ENCODE results near the gene VSNL1. TPM values are rescaled to one million over a fixed set of nuclear protein-coding genes. Genes with fewer than 3 reads are reported as not detected.

The VSNL1 gene
- polyA plus RNA-seq, 1 donor: 0.70 TPM

- H3K27ac ChIP-seq (ENCODE audit: low read length): no peak overlapping the region
Measured at GRCh38 chr2:17621781-17622180, 81.3 kb downstream of the VSNL1 start.

GRCh38 chr2:17625446-17625845, 85.0 kb downstream of the VSNL1 start:
- Histone ChIP-seq H3K9me3 (ENCODE audit: control insufficient read depth, low read depth, low read length) (peaks cover 5% of the 10 kb centered on the region), H3K27ac (ENCODE audit: low read length) (no peak overlapping the region), H3K4me1 (ENCODE audit: control insufficient read depth, insufficient read depth, low read length) (no peaks in the 10 kb centered on the region), H3K36me3 (ENCODE audit: control insufficient read depth, insufficient read depth, low read length) (no peaks in the 10 kb centered on the region), H3K27me3 (ENCODE audit: control insufficient read depth, insufficient read depth, low read length) (no peaks in the 10 kb centered on the region), H3K4me3 (ENCODE audit: low read length) (no peak overlapping the region)
- no CpG with 5 or more reads among the region's 3 CpGs for WGBS (ENCODE audit: insufficient coverage, low lambda C conversion rate)
- DNase-seq: no peak

More at GRCh38 chr2:17621781-17622180, 81.3 kb downstream of the VSNL1 start:
- no peak for DNase-seq
- no CpG with 5 or more reads among the region's 2 CpGs for WGBS (ENCODE audit: insufficient coverage, low lambda C conversion rate)
- Histone ChIP-seq H3K4me1 (ENCODE audit: control insufficient read depth, insufficient read depth, low read length) (no peaks in the 10 kb centered on the region), H3K36me3 (ENCODE audit: control insufficient read depth, insufficient read depth, low read length) (no peaks in the 10 kb centered on the region), H3K27me3 (ENCODE audit: control insufficient read depth, insufficient read depth, low read length) (no peaks in the 10 kb centered on the region), H3K4me3 (ENCODE audit: low read length) (no peak overlapping the region), H3K9me3 (ENCODE audit: control insufficient read depth, low read depth, low read length) (no peaks in the 10 kb centered on the region)

GRCh38 chr2:17626986-17627385, 86.5 kb downstream of the VSNL1 start:
- no peaks in the 10 kb centered on the region for H3K36me3 ChIP-seq (ENCODE audit: control insufficient read depth, insufficient read depth, low read length)
- no CpG with 5 or more reads among the region's 3 CpGs for WGBS (ENCODE audit: insufficient coverage, low lambda C conversion rate)

GRCh38 chr2:17627434-17627833, 86.9 kb downstream of the VSNL1 start:
- H3K4me1 ChIP-seq (ENCODE audit: control insufficient read depth, insufficient read depth, low read length): no peaks in the 10 kb centered on the region
- no peaks in the 10 kb centered on the region for H3K27me3 ChIP-seq (ENCODE audit: control insufficient read depth, insufficient read depth, low read length)
- H3K27ac ChIP-seq (ENCODE audit: low read length): no peak overlapping the region
- WGBS (ENCODE audit: insufficient coverage, low lambda C conversion rate): 60% methylated on average over 1 of the region's 2 CpGs
- peaks cover 5% of the 10 kb centered on the region for H3K9me3 ChIP-seq (ENCODE audit: control insufficient read depth, low read depth, low read length)
- no peak for DNase-seq
- no peak overlapping the region for H3K4me3 ChIP-seq (ENCODE audit: low read length)
- H3K36me3 ChIP-seq (ENCODE audit: control insufficient read depth, insufficient read depth, low read length): no peaks in the 10 kb centered on the region

More at GRCh38 chr2:17626986-17627385, 86.5 kb downstream of the VSNL1 start:
- Histone ChIP-seq H3K27ac (ENCODE audit: low read length) (no peak overlapping the region), H3K4me1 (ENCODE audit: control insufficient read depth, insufficient read depth, low read length) (no peaks in the 10 kb centered on the region), H3K27me3 (ENCODE audit: control insufficient read depth, insufficient read depth, low read length) (no peaks in the 10 kb centered on the region), H3K9me3 (ENCODE audit: control insufficient read depth, low read depth, low read length) (peaks cover 5% of the 10 kb centered on the region), H3K4me3 (ENCODE audit: low read length) (no peak overlapping the region)
- no peak for DNase-seq

- H3K9me3 ChIP-seq (ENCODE audit: control insufficient read depth, low read depth, low read length): peaks cover 5% of the 10 kb centered on the region
- no peaks in the 10 kb centered on the region for H3K4me1 ChIP-seq (ENCODE audit: control insufficient read depth, insufficient read depth, low read length)
- no CpG with 5 or more reads among the region's 2 CpGs for WGBS (ENCODE audit: insufficient coverage, low lambda C conversion rate)
- H3K27me3 ChIP-seq (ENCODE audit: control insufficient read depth, insufficient read depth, low read length): no peaks in the 10 kb centered on the region
- no peak overlapping the region for H3K4me3 ChIP-seq (ENCODE audit: low read length)
- no peaks in the 10 kb centered on the region for H3K36me3 ChIP-seq (ENCODE audit: control insufficient read depth, insufficient read depth, low read length)
- DNase-seq: no peak
- no peak overlapping the region for H3K27ac ChIP-seq (ENCODE audit: low read length)
Measured at GRCh38 chr2:17628349-17629261, 88.1 kb downstream of the VSNL1 start.

GRCh38 chr2:17630089-17630488, 89.6 kb downstream of the VSNL1 start:
- no peak overlapping the region for H3K4me3 ChIP-seq (ENCODE audit: low read length)
- no peak for DNase-seq
- 100% methylated on average over 1 of the region's 4 CpGs for WGBS (ENCODE audit: insufficient coverage, low lambda C conversion rate)
- H3K9me3 ChIP-seq (ENCODE audit: control insufficient read depth, low read depth, low read length): peaks cover 5% of the 10 kb centered on the region
- no peaks in the 10 kb centered on the region for H3K27me3 ChIP-seq (ENCODE audit: control insufficient read depth, insufficient read depth, low read length)
- H3K36me3 ChIP-seq (ENCODE audit: control insufficient read depth, insufficient read depth, low read length): no peaks in the 10 kb centered on the region
- no peak overlapping the region for H3K27ac ChIP-seq (ENCODE audit: low read length)
- H3K4me1 ChIP-seq (ENCODE audit: control insufficient read depth, insufficient read depth, low read length): no peaks in the 10 kb centered on the region

GRCh38 chr2:17634997-17635396, 94.5 kb downstream of the VSNL1 start:
- Histone ChIP-seq H3K27me3 (ENCODE audit: control insufficient read depth, insufficient read depth, low read length) (no peaks in the 10 kb centered on the region), H3K36me3 (ENCODE audit: control insufficient read depth, insufficient read depth, low read length) (no peaks in the 10 kb centered on the region), H3K9me3 (ENCODE audit: control insufficient read depth, low read depth, low read length) (no peaks in the 10 kb centered on the region), H3K4me3 (ENCODE audit: low read length) (no peak overlapping the region), H3K4me1 (ENCODE audit: control insufficient read depth, insufficient read depth, low read length) (no peaks in the 10 kb centered on the region), H3K27ac (ENCODE audit: low read length) (no peak overlapping the region)
- WGBS (ENCODE audit: insufficient coverage, low lambda C conversion rate): no CpG with 5 or more reads among the region's 4 CpGs
- no peak for DNase-seq

- no peaks in the 10 kb centered on the region for H3K27me3 ChIP-seq (ENCODE audit: control insufficient read depth, insufficient read depth, low read length)
- WGBS (ENCODE audit: insufficient coverage, low lambda C conversion rate): no CpG with 5 or more reads among the region's 3 CpGs
- no peak overlapping the region for H3K4me3 ChIP-seq (ENCODE audit: low read length)
- no peaks in the 10 kb centered on the region for H3K36me3 ChIP-seq (ENCODE audit: control insufficient read depth, insufficient read depth, low read length)
- no peak overlapping the region for H3K27ac ChIP-seq (ENCODE audit: low read length)
- no peaks in the 10 kb centered on the region for H3K4me1 ChIP-seq (ENCODE audit: control insufficient read depth, insufficient read depth, low read length)
- no peaks in the 10 kb centered on the region for H3K9me3 ChIP-seq (ENCODE audit: control insufficient read depth, low read depth, low read length)
- no peak for DNase-seq
Measured at GRCh38 chr2:17636257-17636656, 95.8 kb downstream of the VSNL1 start.

- Histone ChIP-seq H3K4me1 (ENCODE audit: control insufficient read depth, insufficient read depth, low read length) (no peaks in the 10 kb centered on the region), H3K36me3 (ENCODE audit: control insufficient read depth, insufficient read depth, low read length) (no peaks in the 10 kb centered on the region), H3K27ac (ENCODE audit: low read length) (no peak overlapping the region), H3K4me3 (ENCODE audit: low read length) (no peak overlapping the region), H3K9me3 (ENCODE audit: control insufficient read depth, low read depth, low read length) (no peaks in the 10 kb centered on the region), H3K27me3 (ENCODE audit: control insufficient read depth, insufficient read depth, low read length) (no peaks in the 10 kb centered on the region)
- no CpG with 5 or more reads among the region's 8 CpGs for WGBS (ENCODE audit: insufficient coverage, low lambda C conversion rate)
- DNase-seq: no peak
Measured at GRCh38 chr2:17637131-17637906, 96.8 kb downstream of the VSNL1 start.

GRCh38 chr2:17638196-17638743, 97.8 kb downstream of the VSNL1 start:
- DNase-seq: no peak
- Histone ChIP-seq H3K4me1 (ENCODE audit: control insufficient read depth, insufficient read depth, low read length) (no peaks in the 10 kb centered on the region), H3K4me3 (ENCODE audit: low read length) (no peak overlapping the region), H3K9me3 (ENCODE audit: control insufficient read depth, low read depth, low read length) (no peaks in the 10 kb centered on the region), H3K27ac (ENCODE audit: low read length) (no peak overlapping the region), H3K36me3 (ENCODE audit: control insufficient read depth, insufficient read depth, low read length) (no peaks in the 10 kb centered on the region), H3K27me3 (ENCODE audit: control insufficient read depth, insufficient read depth, low read length) (no peaks in the 10 kb centered on the region)
- no CpG with 5 or more reads among the region's 7 CpGs for WGBS (ENCODE audit: insufficient coverage, low lambda C conversion rate)

Measured in large intestine (tissue), 3 donors.